HG02610 (cell line): ENCODE measurements around the gene IL1RAPL1.

Experiments
- ATAC-seq: cut with Tn5 transposase; IDR thresholded peaks from one replicate; pipeline ENCODE4 v1.9.1; 2021; ENCODE audit warnings: mild to moderate bottlenecking, moderate library complexity; ENCODE audit not compliant: unreplicated experiment

The IL1RAPL1 gene

DNA sequence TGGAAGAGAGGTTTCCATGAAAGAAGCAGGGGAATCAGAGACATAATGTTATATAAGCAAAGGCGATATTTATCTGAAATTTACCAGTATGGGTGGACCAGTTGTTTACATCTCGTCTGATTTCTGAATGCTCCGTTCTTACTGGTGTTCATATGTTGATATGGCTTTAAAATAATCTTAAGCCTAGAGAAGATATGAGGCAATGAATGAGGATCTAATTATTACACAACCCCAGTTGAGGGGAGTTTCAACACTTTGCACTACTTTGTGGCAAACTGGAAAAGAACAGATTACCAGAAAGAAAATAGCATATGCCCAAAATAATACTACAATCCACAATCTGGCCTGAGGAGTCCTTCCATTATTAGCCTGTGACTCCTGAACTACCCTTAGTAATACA lies 1364.8 kb downstream of the IL1RAPL1 start:
- ATAC-seq, result no peak

DNA sequence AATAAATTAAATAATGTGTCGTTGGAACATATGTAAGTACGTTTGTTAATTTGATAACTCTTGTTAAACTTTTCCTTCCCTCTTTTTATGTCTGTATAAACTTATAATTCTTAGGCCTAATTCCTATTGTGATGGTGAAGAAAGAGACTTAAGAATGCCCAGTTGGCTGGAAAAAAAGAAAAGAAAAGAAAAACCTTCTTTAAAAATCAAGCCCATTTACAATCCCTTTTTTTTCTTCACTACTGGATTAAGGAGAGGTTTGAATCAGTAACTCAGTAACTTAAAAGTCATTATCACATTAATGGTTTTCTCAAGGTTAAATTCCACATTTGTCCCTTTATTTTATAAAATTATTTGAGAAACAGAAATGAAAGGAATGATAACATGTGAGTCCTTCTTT lies 1374.8 kb downstream of the IL1RAPL1 start:
- ATAC-seq, result no peak

DNA sequence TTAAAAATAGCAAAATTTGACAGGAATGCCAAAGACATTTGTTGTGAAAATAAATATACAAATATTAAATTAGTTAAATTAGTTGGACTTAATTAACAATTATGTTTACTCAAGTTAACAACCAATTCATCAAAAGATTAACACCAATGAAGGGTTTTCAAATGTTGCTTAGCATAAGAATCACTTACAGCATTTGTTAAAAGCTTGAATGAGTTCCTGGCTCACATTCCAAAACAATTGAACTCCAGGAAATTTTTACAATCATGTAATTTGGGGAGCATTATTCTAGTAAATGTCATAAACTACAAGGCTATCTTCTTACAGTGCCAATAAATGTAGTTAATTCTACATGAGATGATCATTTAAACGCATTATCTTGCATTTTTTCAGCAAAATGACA lies 1378.4 kb downstream of the IL1RAPL1 start:
- no peak for ATAC-seq

DNA sequence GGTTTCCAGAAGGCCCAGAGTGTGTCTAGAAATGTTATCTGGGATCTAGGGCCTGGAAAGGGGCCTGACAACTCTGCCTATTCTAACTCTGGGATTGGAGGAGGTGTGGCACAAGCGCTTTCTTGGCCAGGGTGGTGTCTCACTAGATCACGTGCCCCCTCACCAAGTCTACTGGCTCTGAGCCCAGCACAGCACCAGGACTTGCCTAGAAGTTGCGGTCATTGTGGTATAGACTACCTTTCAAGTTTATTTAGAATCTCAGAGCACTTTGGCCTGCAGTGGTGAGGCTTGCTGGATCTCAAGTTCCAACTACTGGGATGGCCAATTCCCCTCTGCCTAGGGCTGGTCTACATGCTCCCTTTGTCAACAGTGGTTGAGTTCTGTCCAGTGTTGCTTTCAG lies 1404.8 kb downstream of the IL1RAPL1 start:
- ATAC-seq, result no peak

DNA sequence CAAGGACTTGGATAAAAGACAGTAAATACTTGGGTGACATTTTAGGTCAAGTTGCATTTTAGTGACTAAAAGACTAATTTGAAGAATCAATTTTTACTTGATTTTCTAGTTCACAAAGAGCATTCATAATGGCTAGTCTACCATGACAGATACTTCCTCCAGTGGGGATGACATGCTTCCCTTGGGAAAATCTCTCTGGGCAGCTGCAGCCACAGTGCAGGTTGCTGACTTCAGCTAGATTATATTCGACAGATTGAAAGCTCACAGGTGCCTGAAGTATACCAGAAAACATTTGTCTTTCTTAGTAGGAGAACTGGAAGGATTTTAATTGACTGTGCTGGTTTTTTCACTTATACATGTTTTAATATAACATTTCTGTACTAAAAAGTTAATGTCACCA lies 1418.6 kb downstream of the IL1RAPL1 start:
- no peak for ATAC-seq
